ENCODE data around the gene RBP3.

RBP3 gene

GRCh38 chr10:47339186-47339735 is 8.9 kb upstream of the RBP3 start:
- no peak for FAIRE-seq

- FAIRE-seq, result no peak
These were observed 8.2 kb upstream of the RBP3 start for GRCh38 chr10:47339759-47340607.

GRCh38 chr10:47340608-47341170 is 7.5 kb upstream of the RBP3 start:
- no peak for FAIRE-seq

- FAIRE-seq, result no peak
These were observed 2.9 kb upstream of the RBP3 start for GRCh38 chr10:47344996-47345870.

GRCh38 chr10:47346581-47347302 is 1.4 kb upstream of the RBP3 start:
- no peak for FAIRE-seq

- FAIRE-seq, result no peak
These were observed 874 bp upstream of the RBP3 start for GRCh38 chr10:47347303-47347675.

GRCh38 chr10:47348661-47349470 is 703 bp downstream of the RBP3 start:
- FAIRE-seq, result no peak

- no peak for FAIRE-seq
These were observed 1.4 kb downstream of the RBP3 start for GRCh38 chr10:47349516-47349915.

GRCh38 chr10:47349941-47350371 is 1.8 kb downstream of the RBP3 start:
- no peak for FAIRE-seq

GRCh38 chr10:47350671-47351640 is 2.8 kb downstream of the RBP3 start:
- FAIRE-seq, result no peak

GRCh38 chr10:47351899-47352815 is 4.0 kb downstream of the RBP3 start:
- no peak for FAIRE-seq

GRCh38 chr10:47353351-47353750 is 5.2 kb downstream of the RBP3 start:
- FAIRE-seq, result no peak

- FAIRE-seq, result no peak
These were observed 6.0 kb downstream of the RBP3 start for GRCh38 chr10:47354165-47354564.

GRCh38 chr10:47354900-47355299 is 6.7 kb downstream of the RBP3 start:
- no peak for FAIRE-seq

GRCh38 chr10:47356708-47357107 is 8.5 kb downstream of the RBP3 start:
- FAIRE-seq, result no peak

- FAIRE-seq, result no peak
These were observed 9.0 kb downstream of the RBP3 start for GRCh38 chr10:47357131-47357582.

- FAIRE-seq, result no peak
These were observed 9.7 kb downstream of the RBP3 start for GRCh38 chr10:47357911-47358310.

GRCh38 chr10:47358457-47358856 is 10.3 kb downstream of the RBP3 start:
- no peak for FAIRE-seq

GRCh38 chr10:47359101-47359500 is 10.9 kb downstream of the RBP3 start:
- no peak for FAIRE-seq

All from G401.6 (cell line).